SU-DHL-6 (cell line): Measurements from ENCODE around the gene NMT1.

Experiments
- H2AFZ ChIP-seq: fragments of 200-600 bp; sonication (generic); 2 replicates; pipeline ENCODE4 v1.6.1; 2014; ENCODE audit warnings: low read depth, mild to moderate bottlenecking, moderate library complexity, mixed read lengths, antibody characterized with exemption, low read length; ENCODE audit not compliant: severe bottlenecking
- H3F3A ChIP-seq: fragments of 200-600 bp; shearing (Covaris generic); 2 replicates; pipeline ENCODE4 v1.6.0; 2016; ENCODE audit warnings: antibody characterized with exemption, mild to moderate bottlenecking; ENCODE audit not compliant: insufficient read depth
- H3K27ac ChIP-seq: fragments of 200-600 bp; sonication (generic); 2 replicates; pipeline ENCODE4 v1.5.1; 2016; ENCODE audit warnings: low read depth, mild to moderate bottlenecking, low read length, moderate library complexity, mixed read lengths
- H3K27me3 ChIP-seq: fragments of 200-600 bp; sonication (generic), shearing (Covaris generic); 2 replicates; pipeline ENCODE4 v1.6.0; 2014; ENCODE audit warnings: mild to moderate bottlenecking, low read length
- H3K36me3 ChIP-seq: fragments of 200-600 bp; sonication (generic); 2 replicates; pipeline ENCODE4 v1.6.1; 2014; ENCODE audit warnings: mild to moderate bottlenecking, low read length, mixed read lengths
- H3K4me2 ChIP-seq: fragments of 300-600, 200-600 bp; shearing (Covaris generic), sonication (generic); 2 replicates; pipeline ENCODE4 v1.6.0; 2014; ENCODE audit warnings: low read length, low read depth, mild to moderate bottlenecking; ENCODE audit not compliant: poor library complexity, severe bottlenecking
- H3K4me3 ChIP-seq: fragments of 200-600 bp; sonication (generic); 2 replicates; pipeline ENCODE4 v1.5.1; 2014; ENCODE audit warnings: antibody characterized with exemption, low read length, mild to moderate bottlenecking, mixed read lengths; ENCODE audit not compliant: insufficient read depth, poor library complexity, severe bottlenecking
- H3K79me2 ChIP-seq: fragments of 200-600 bp; sonication (generic); 2 replicates; pipeline ENCODE4 v1.6.1; 2014; ENCODE audit warnings: mild to moderate bottlenecking, low read length, moderate library complexity; ENCODE audit not compliant: insufficient read depth
- H3K9ac ChIP-seq: fragments of 200-600 bp; sonication (generic); 2 replicates; pipeline ENCODE4 v1.7.0; 2014; ENCODE audit warnings: mild to moderate bottlenecking, low read length
- H3K9me2 ChIP-seq: fragments of 200-600 bp; sonication (generic); replicated peaks from 2 replicates; pipeline ENCODE4 v1.6.1; 2014; ENCODE audit warnings: low read length; ENCODE audit not compliant: insufficient read depth
- H3K9me3 ChIP-seq: fragments of 200-600 bp; sonication (generic); 2 replicates; pipeline ENCODE4 v1.6.1; 2014; ENCODE audit warnings: low read length, mixed read lengths; ENCODE audit not compliant: insufficient read depth
- H4K20me1 ChIP-seq: fragments of 200-600 bp; sonication (generic); 2 replicates; pipeline ENCODE4 v1.6.1; 2014; ENCODE audit warnings: low read depth, mild to moderate bottlenecking, antibody characterized with exemption, low read length, moderate library complexity, mixed read lengths
- CTCF ChIP-seq: fragments of 200-600 bp; sonication (generic); IDR thresholded peaks from one replicate; pipeline ENCODE4 v1.5.1; 2017; ENCODE audit warnings: antibody characterized with exemption, mild to moderate bottlenecking, low read length, moderate library complexity; ENCODE audit not compliant: insufficient read depth, poor library complexity, severe bottlenecking
- EZH2phosphoT487 ChIP-seq: fragments of 200-600 bp; sonication (generic), shearing (Covaris generic); conservative IDR thresholded peaks from 2 replicates; pipeline ENCODE4 v1.6.1; 2018; ENCODE audit warnings: mild to moderate bottlenecking, antibody characterized with exemption, low read length, moderate library complexity, mixed read lengths

Gene NMT1

GRCh38 chr17:45091778-45092425 lies 30.8 kb downstream of the NMT1 start:
- H3K9me3 ChIP-seq: no peaks in the 10 kb centered on the region
- H3K27ac ChIP-seq: no peak overlapping the region
- no peak overlapping the region for H3K4me2 ChIP-seq
- H3K9me2 ChIP-seq: no peaks in the 10 kb centered on the region
- TF ChIP-seq EZH2phosphoT487: no peak
- no peak overlapping the region for H2AFZ ChIP-seq
- H3K27me3 ChIP-seq: no peaks in the 10 kb centered on the region
- no peaks in the 10 kb centered on the region for H4K20me1 ChIP-seq
- H3K79me2 ChIP-seq: no peaks in the 10 kb centered on the region
- no peak overlapping the region for H3K9ac ChIP-seq
- no peaks in the 10 kb centered on the region for H3F3A ChIP-seq
- H3K4me3 ChIP-seq: no peak overlapping the region
- peaks cover 8% of the 10 kb centered on the region; the same call in 1 of the 2 replicates for H3K36me3 ChIP-seq

- Histone ChIP-seq H3K79me2 (no peaks in the 10 kb centered on the region), H4K20me1 (no peaks in the 10 kb centered on the region), H3K9me2 (no peaks in the 10 kb centered on the region), H3K4me2 (no peak overlapping the region), H3F3A (no peaks in the 10 kb centered on the region), H3K36me3 (peaks cover 6% of the 10 kb centered on the region; the same call in 1 of the 2 replicates), H2AFZ (no peak overlapping the region), H3K4me3 (no peak overlapping the region), H3K9me3 (no peaks in the 10 kb centered on the region), H3K27ac (no peak overlapping the region), H3K27me3 (no peaks in the 10 kb centered on the region), H3K9ac (no peak overlapping the region)
- TF ChIP-seq CTCF (no peak), EZH2phosphoT487 (no peak)
These were observed 31.9 kb downstream of the NMT1 start for GRCh38 chr17:45092911-45093430.

GRCh38 chr17:45093444-45094110 lies 32.5 kb downstream of the NMT1 start:
- no peak overlapping the region for H3K4me2 ChIP-seq
- H3K27me3 ChIP-seq: no peaks in the 10 kb centered on the region
- H3K79me2 ChIP-seq: no peaks in the 10 kb centered on the region
- H3K9me3 ChIP-seq: no peaks in the 10 kb centered on the region
- peaks cover 6% of the 10 kb centered on the region; the same call in 1 of the 2 replicates for H3K36me3 ChIP-seq
- H3K9ac ChIP-seq: no peak overlapping the region
- TF ChIP-seq EZH2phosphoT487 (no peak), CTCF (no peak)
- H3K27ac ChIP-seq: no peak overlapping the region
- no peaks in the 10 kb centered on the region for H4K20me1 ChIP-seq
- no peak overlapping the region for H2AFZ ChIP-seq
- no peaks in the 10 kb centered on the region for H3F3A ChIP-seq
- H3K9me2 ChIP-seq: no peaks in the 10 kb centered on the region
- no peak overlapping the region for H3K4me3 ChIP-seq

GRCh38 chr17:45096141-45096540 lies 35.0 kb downstream of the NMT1 start:
- no peaks in the 10 kb centered on the region for H3K9me2 ChIP-seq
- no peaks in the 10 kb centered on the region for H3K79me2 ChIP-seq
- no peak overlapping the region for H3K9ac ChIP-seq
- TF ChIP-seq EZH2phosphoT487: no peak
- peak; percentile 35 for TF ChIP-seq CTCF
- no peak overlapping the region for H2AFZ ChIP-seq
- no peaks in the 10 kb centered on the region for H3K27me3 ChIP-seq
- no peak overlapping the region for H3K27ac ChIP-seq
- H3K36me3 ChIP-seq: peaks cover 11% of the 10 kb centered on the region; the same call in 1 of the 2 replicates
- no peak overlapping the region for H3K4me3 ChIP-seq
- H3K4me2 ChIP-seq: no peak overlapping the region
- H3K9me3 ChIP-seq: no peaks in the 10 kb centered on the region
- no peaks in the 10 kb centered on the region for H4K20me1 ChIP-seq
- H3F3A ChIP-seq: no peaks in the 10 kb centered on the region
